Measurements from ENCODE around the gene CETN3. TPM values are rescaled to one million over a fixed set of nuclear protein-coding genes. Genes with fewer than 3 reads are reported as not detected.

The CETN3 gene
- total and polyA plus RNA-seq, 9 of the 15 experiments (the other 6 are each of a cell fraction or from before 2014, with no cell fraction given): 43.3 to 113 (median 82.4) TPM

GRCh38 chr5:90409318-90410177 lies at the start of gene CETN3 (continued):
- peak; percentile 54; the same call in 1 of the 2 replicates for TF ChIP-seq CUX1 (CRISPR knock-in tag; IDR thresholded peaks at IDR 0.05)
- peak; percentile 84 for TF ChIP-seq GTF2B (IDR thresholded peaks at IDR 0.05; ENCODE audit: extremely low read depth, insufficient read length)
- no peak for TF ChIP-seq IFI16 (CRISPR knock-in tag; IDR thresholded peaks at IDR 0.05)
- no peak for TF ChIP-seq ELK1 (CRISPR knock-in tag; IDR thresholded peaks at IDR 0.05)
- peak; percentile 52; the same call in 1 of the 2 replicates for TF ChIP-seq ZNF324 (CRISPR knock-in tag; IDR thresholded peaks at IDR 0.05)
- TF ChIP-seq RBM34 (IDR thresholded peaks at IDR 0.05; ENCODE audit: borderline replicate concordance, insufficient read depth, low read length): no peak
- TF ChIP-seq PURB (CRISPR knock-in tag; IDR thresholded peaks at IDR 0.05; ENCODE audit: low read depth): no peak
- TF ChIP-seq HDAC8 (tag; IDR thresholded peaks at IDR 0.05): peak; percentile 71; the same call in 1 of the 2 replicates
- no peak for TF ChIP-seq TCF15 (CRISPR knock-in tag; IDR thresholded peaks at IDR 0.05)
- no peak for TF ChIP-seq ZNF77 (CRISPR knock-in tag; IDR thresholded peaks at IDR 0.05)
- TF ChIP-seq ETS2 (tag; IDR thresholded peaks at IDR 0.05; ENCODE audit: borderline replicate concordance, poor library complexity, severe bottlenecking): no peak
- TF ChIP-seq LARP7 (IDR thresholded peaks at IDR 0.05): no peak
- no peak for TF ChIP-seq ZKSCAN3 (CRISPR knock-in tag; IDR thresholded peaks at IDR 0.05)
- no peak for TF ChIP-seq RBM17 (IDR thresholded peaks at IDR 0.05; ENCODE audit: borderline replicate concordance, low read depth, low read length)
- peak; percentile 78 for TF ChIP-seq RFX1 (IDR thresholded peaks at IDR 0.05)
- no peak for TF ChIP-seq ZBTB8A (IDR thresholded peaks at IDR 0.05; ENCODE audit: partially characterized antibody)
- TF ChIP-seq CEBPB (tag; IDR thresholded peaks at IDR 0.05): no peak
- no peak for TF ChIP-seq BCL6 (CRISPR knock-in tag; IDR thresholded peaks at IDR 0.05)
- TF ChIP-seq IRF2 (CRISPR knock-in tag; IDR thresholded peaks at IDR 0.05): no peak
- no peak for TF ChIP-seq ZNF253 (CRISPR knock-in tag; conservative IDR thresholded peaks at IDR 0.05)
- TF ChIP-seq BRF1 (IDR thresholded peaks at IDR 0.05; ENCODE audit: borderline replicate concordance, extremely low read depth, insufficient read length): no peak

All from K562 (cell line).